HepG2 (cell line): ENCODE measurements around the gene DPP3. TPM values are rescaled to one million over a fixed set of nuclear protein-coding genes. Genes with fewer than 3 reads are reported as not detected.
A peak's percentile ranks its signal among the peaks of the same experiment; 100 is the strongest.

ENCODE experiments used
- AHDC1 ChIP-seq: sonication (generic); formaldehyde crosslinking; IDR thresholded peaks from 2 replicates; pipeline ENCODE4 v1.5.1; 2020; ENCODE audit warnings: mild to moderate bottlenecking, missing genetic modification reagents, borderline replicate concordance
- BORCS8-MEF2B ChIP-seq: sonication (generic); formaldehyde crosslinking; IDR thresholded peaks from 2 replicates; pipeline ENCODE4 v1.8.0; 2022; ENCODE audit warnings: mild to moderate bottlenecking, missing genetic modification reagents
- CREB1 ChIP-seq, 2 experiments: fragments of 450-650 bp in 1 of 2; IDR thresholded peaks; 2 replicates each; pipeline ENCODE4 v1.6.1; 2016 to 2017; ENCODE audit warnings: control low read depth in 1 of 2, mild to moderate bottlenecking in 1 of 2, missing compliant biosample characterization in 1 of 2, missing genetic modification characterization in 1 of 2
- CTCF ChIP-seq: sonication (generic); formaldehyde crosslinking; IDR thresholded peaks from 2 replicates; pipeline ENCODE4 v1.5.0; 2020; ENCODE audit warnings: mild to moderate bottlenecking, missing genetic modification reagents, moderate library complexity
- DZIP1 ChIP-seq: sonication (generic); formaldehyde crosslinking; IDR thresholded peaks from 2 replicates; pipeline ENCODE4 v1.5.0; 2020; ENCODE audit warnings: mild to moderate bottlenecking, missing genetic modification reagents
- FOXA1 ChIP-seq, 2 experiments: fragments of 450-650 bp in 1 of 2; sonication (generic) in 1 of 2; formaldehyde crosslinking in 1 of 2; IDR thresholded peaks; 2 replicates each; pipeline versions ENCODE4 v1.4.0 to v1.6.1; 2016 to 2020; ENCODE audit warnings: missing genetic modification reagents in 1 of 2
- HDAC2 ChIP-seq: sonication (generic); formaldehyde crosslinking; IDR thresholded peaks from 2 replicates; pipeline ENCODE4 v1.4.0; 2020; ENCODE audit warnings: missing genetic modification reagents
- MIER2 ChIP-seq: IDR thresholded peaks from 2 replicates; pipeline ENCODE4 v1.6.1; 2016; ENCODE audit warnings: missing biosample characterization, missing genetic modification reagents
- PLRG1 ChIP-seq: fragments of 450-650 bp; conservative IDR thresholded peaks from 2 replicates; pipeline ENCODE4 v1.6.1; 2016
- SALL1 ChIP-seq: sonication (generic); formaldehyde crosslinking; IDR thresholded peaks from 2 replicates; pipeline ENCODE4 v1.8.0; 2022; ENCODE audit warnings: mild to moderate bottlenecking, missing genetic modification reagents
- SNAPC2 ChIP-seq: sonication (generic); formaldehyde crosslinking; IDR thresholded peaks from 2 replicates; pipeline ENCODE4 v1.8.1; 2022; ENCODE audit warnings: mild to moderate bottlenecking, missing genetic modification reagents
- ZFP36 ChIP-seq: fragments of 150-350 bp; IDR thresholded peaks from 2 replicates; pipeline ENCODE4 v1.6.1; 2018; ENCODE audit warnings: borderline replicate concordance, low read length, low read depth; ENCODE audit not compliant: partially characterized antibody
- ZNF496 ChIP-seq: sonication (generic); formaldehyde crosslinking; IDR thresholded peaks from 2 replicates; pipeline ENCODE4 v1.8.1; 2023; ENCODE audit warnings: mild to moderate bottlenecking, moderate library complexity, missing genetic modification reagents; ENCODE audit not compliant: insufficient replicate concordance
- polyA plus RNA-seq, 8 experiments: library from polyadenylated mRNA; depleted of rRNA in 3 of 8; stranded (reverse) in 7 of 8; unstranded in 1 of 8; fragments of >200 nt; fragmentation: Illumina TruSeq in 4 of 8; extraction: Trizol in 4 of 8; gene quantifications; 2 replicates each; pipeline versions ENCODE4 v1.2.1 to v1.2.3, GENCODE V29; 2011 to 2016; ENCODE audit warnings: low read depth in 4 of 8, missing spikeins in 1 of 8, mixed read lengths in 1 of 8; ENCODE audit not compliant: insufficient read depth in 1 of 8
- total RNA-seq, 5 experiments: library from RNA; depleted of rRNA; stranded (reverse); fragments of >200 nt; fragmentation: Illumina TruSeq; extraction: Trizol; gene quantifications; 2 replicates each; pipeline ENCODE4 v1.2.3, GENCODE V29; 2016; ENCODE audit warnings: low read depth in 1 of 5
- TF ChIP-seq, protein P1 (sequence below): sonication (generic); formaldehyde crosslinking; IDR thresholded peaks from 2 replicates; pipeline ENCODE4 v1.4.0; 2020; ENCODE audit warnings: missing genetic modification reagents
- TF ChIP-seq, protein P2 (sequence below): fragments of 450-650 bp; IDR thresholded peaks from 2 replicates; pipeline ENCODE4 v1.6.1; 2017

The DPP3 gene
- total and polyA plus RNA-seq, 2 of the 13 experiments (the other 11 are each of a cell fraction or from before 2014, with no cell fraction given), result 38.4 to 59.8 TPM

- 0 out of 2 replicates have a peak, but pooled peaks have one; percentile 28 for TF ChIP-seq CREB1 (IDR thresholded peaks at IDR 0.05)
- TF ChIP-seq CREB1 (CRISPR knock-in tag; IDR thresholded peaks at IDR 0.05), result no peak
- no peak for TF ChIP-seq AHDC1
- TF ChIP-seq, protein P1, sequence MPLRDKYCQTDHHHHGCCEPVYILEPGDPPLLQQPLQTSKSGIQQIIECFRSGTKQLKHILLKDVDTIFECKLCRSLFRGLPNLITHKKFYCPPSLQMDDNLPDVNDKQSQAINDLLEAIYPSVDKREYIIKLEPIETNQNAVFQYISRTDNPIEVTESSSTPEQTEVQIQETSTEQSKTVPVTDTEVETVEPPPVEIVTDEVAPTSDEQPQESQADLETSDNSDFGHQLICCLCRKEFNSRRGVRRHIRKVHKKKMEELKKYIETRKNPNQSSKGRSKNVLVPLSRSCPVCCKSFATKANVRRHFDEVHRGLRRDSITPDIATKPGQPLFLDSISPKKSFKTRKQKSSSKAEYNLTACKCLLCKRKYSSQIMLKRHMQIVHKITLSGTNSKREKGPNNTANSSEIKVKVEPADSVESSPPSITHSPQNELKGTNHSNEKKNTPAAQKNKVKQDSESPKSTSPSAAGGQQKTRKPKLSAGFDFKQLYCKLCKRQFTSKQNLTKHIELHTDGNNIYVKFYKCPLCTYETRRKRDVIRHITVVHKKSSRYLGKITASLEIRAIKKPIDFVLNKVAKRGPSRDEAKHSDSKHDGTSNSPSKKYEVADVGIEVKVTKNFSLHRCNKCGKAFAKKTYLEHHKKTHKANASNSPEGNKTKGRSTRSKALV (CRISPR knock-in tag), result no peak
- peak; percentile 8; the same call in 1 of the 2 replicates for TF ChIP-seq HDAC2
- TF ChIP-seq ZNF496 (CRISPR knock-in tag), result no peak
- no peak for TF ChIP-seq MIER2 (CRISPR knock-in tag)
- no peak for TF ChIP-seq PLRG1
- TF ChIP-seq FOXA1 (IDR thresholded peaks at IDR 0.05), result no peak
- no peak for TF ChIP-seq FOXA1 (CRISPR knock-in tag; IDR thresholded peaks at IDR 0.05)
- no peak for TF ChIP-seq DZIP1 (CRISPR knock-in tag)
- TF ChIP-seq ZFP36, result no peak
- peak; percentile 65 for TF ChIP-seq SALL1 (CRISPR knock-in tag)
- no peak for TF ChIP-seq SNAPC2 (CRISPR knock-in tag)
- peak; percentile 62; the same call in 1 of the 2 replicates for TF ChIP-seq BORCS8-MEF2B (CRISPR knock-in tag)
- 0 out of 2 replicates have a peak, but pooled peaks have one; percentile 28 for TF ChIP-seq CTCF
- TF ChIP-seq, protein P2, sequence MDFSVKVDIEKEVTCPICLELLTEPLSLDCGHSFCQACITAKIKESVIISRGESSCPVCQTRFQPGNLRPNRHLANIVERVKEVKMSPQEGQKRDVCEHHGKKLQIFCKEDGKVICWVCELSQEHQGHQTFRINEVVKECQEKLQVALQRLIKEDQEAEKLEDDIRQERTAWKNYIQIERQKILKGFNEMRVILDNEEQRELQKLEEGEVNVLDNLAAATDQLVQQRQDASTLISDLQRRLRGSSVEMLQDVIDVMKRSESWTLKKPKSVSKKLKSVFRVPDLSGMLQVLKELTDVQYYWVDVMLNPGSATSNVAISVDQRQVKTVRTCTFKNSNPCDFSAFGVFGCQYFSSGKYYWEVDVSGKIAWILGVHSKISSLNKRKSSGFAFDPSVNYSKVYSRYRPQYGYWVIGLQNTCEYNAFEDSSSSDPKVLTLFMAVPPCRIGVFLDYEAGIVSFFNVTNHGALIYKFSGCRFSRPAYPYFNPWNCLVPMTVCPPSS, result no peak
These were observed 65.6 kb downstream of the DPP3 start, which contains the start of gene ZDHHC24 (continued) for GRCh38 chr11:66545701-66546367.
